Endothelial cell of umbilical vein (primary cell): ENCODE results near the gene GTF3C2. TPM values are rescaled to one million over a fixed set of nuclear protein-coding genes. Genes with fewer than 3 reads are reported as not detected.

Experiments used
- BruUV-seq: library from RNA; stranded (reverse); fragments of 400-500 nt; replicated peaks from 2 replicates; lab custom pipeline; 2021; lab: Mats Ljungman, UMichigan
- CTCF ChIA-PET: fragments of 300-600, 350-600 bp; sonication (Branson Sonifier 250); formaldehyde crosslinking; loops from one replicate; lab custom pipeline; 2021; ENCODE audit warnings: antibody characterized with exemption, inconsistent platforms; lab: Charles Lee
- POLR2A ChIA-PET: fragments of 300-600, 350-600 bp; sonication (Branson Sonifier 250); formaldehyde crosslinking; loops from one replicate; lab custom pipeline; 2021; ENCODE audit warnings: antibody characterized with exemption, inconsistent platforms; lab: Charles Lee
- DNase-seq: peaks from one replicate; pipeline ENCODE4 v3.0.0-alpha.2; 2011; ENCODE audit warnings: low read depth, low spot score
- FAIRE-seq: peaks from 2 replicates; lab custom pipeline; 2011; peaks lifted over from hg19 to GRCh38; lab: Jason Lieb, UNC
- H2AFZ ChIP-seq: 2 replicates; pipeline ENCODE4 v1.6.0; 2012; ENCODE audit warnings: low read depth, low read length, control low read depth, inconsistent platforms
- H3K27ac ChIP-seq: 2 replicates; pipeline ENCODE4 v1.5.1; 2011; ENCODE audit warnings: low read depth, mild to moderate bottlenecking, control low read depth, low read length, moderate library complexity; ENCODE audit not compliant: insufficient read depth
- H3K27me3 ChIP-seq, 2 experiments: 2 replicates each; pipeline versions ENCODE4 v1.6.0 to v1.6.1; 2011; ENCODE audit warnings: low read length in 2 of 2, mixed read lengths in 1 of 2; ENCODE audit not compliant: control insufficient read depth in 2 of 2, insufficient read depth in 2 of 2
- H3K36me3 ChIP-seq, 2 experiments: 2 replicates in 1 of 2; 3 replicates in 1 of 2; pipeline ENCODE4 v1.5.1; 2011; ENCODE audit warnings: low read length in 2 of 2, mild to moderate bottlenecking in 1 of 2, moderate library complexity in 1 of 2; ENCODE audit not compliant: control insufficient read depth in 2 of 2, insufficient read depth in 2 of 2; ENCODE audit errors: extremely low read depth in 1 of 2
- H3K4me1 ChIP-seq: 3 replicates; pipeline ENCODE4 v1.5.1; 2011; ENCODE audit warnings: mild to moderate bottlenecking, low read length; ENCODE audit not compliant: control insufficient read depth, insufficient read depth; ENCODE audit errors: extremely low read depth
- H3K4me2 ChIP-seq: 2 replicates; pipeline ENCODE4 v1.6.1; 2011; ENCODE audit warnings: low read length, control low read depth, mixed read lengths; ENCODE audit not compliant: insufficient read depth
- H3K4me3 ChIP-seq, 3 experiments: fragments of 200-600 bp in 1 of 3; sonication (generic), shearing (Covaris generic) in 1 of 3; replicated peaks in 1 of 3; 2 replicates each; pipeline ENCODE4 v1.5.1; 2011 to 2016; ENCODE audit warnings: control low read depth in 3 of 3, low read length in 3 of 3, mild to moderate bottlenecking in 2 of 3, inconsistent platforms in 1 of 3, low read depth in 1 of 3, moderate library complexity in 1 of 3; ENCODE audit not compliant: insufficient read depth in 1 of 3
- H3K79me2 ChIP-seq: 2 replicates; pipeline ENCODE4 v1.6.0; 2012; ENCODE audit warnings: low read length, inconsistent platforms; ENCODE audit not compliant: control insufficient read depth, insufficient read depth
- H3K9ac ChIP-seq: replicated peaks from 2 replicates; pipeline ENCODE3; 2011; ENCODE audit warnings: low read length, control low read depth; ENCODE audit not compliant: insufficient read depth; ENCODE audit errors: extremely low read depth
- H3K9me1 ChIP-seq: replicated peaks from 3 replicates; pipeline ENCODE4 v1.6.0; 2011; ENCODE audit warnings: mild to moderate bottlenecking, low read length; ENCODE audit not compliant: control insufficient read depth, insufficient read depth; ENCODE audit errors: extremely low read depth
- H3K9me3 ChIP-seq: replicated peaks from 2 replicates; pipeline ENCODE4 v1.5.1; 2012; ENCODE audit warnings: low read length, inconsistent platforms; ENCODE audit not compliant: control insufficient read depth, insufficient read depth
- H4K20me1 ChIP-seq: replicated peaks from 2 replicates; pipeline ENCODE3; 2011; ENCODE audit warnings: mild to moderate bottlenecking, low read length; ENCODE audit not compliant: control insufficient read depth, insufficient read depth; ENCODE audit errors: extremely low read depth
- FOS ChIP-seq: IDR thresholded peaks from 2 replicates; pipeline ENCODE4 v1.6.1; 2011; ENCODE audit warnings: mild to moderate bottlenecking, low read length, moderate library complexity, borderline replicate concordance; ENCODE audit not compliant: insufficient read depth
- GATA2 ChIP-seq: IDR thresholded peaks from 2 replicates; pipeline ENCODE4 v1.7.0; 2011; ENCODE audit warnings: low read depth, mild to moderate bottlenecking, moderate library complexity, mixed read lengths, low read length; ENCODE audit not compliant: insufficient read length, insufficient read depth
- JUN ChIP-seq: IDR thresholded peaks from 2 replicates; pipeline ENCODE4 v1.6.1; 2011; ENCODE audit warnings: borderline replicate concordance, low read depth; ENCODE audit not compliant: insufficient read length, insufficient read depth
- MAX ChIP-seq: IDR thresholded peaks from 2 replicates; pipeline ENCODE4 v1.6.1; 2011; ENCODE audit not compliant: insufficient read depth, insufficient read length
- POLR2A ChIP-seq: IDR thresholded peaks from 2 replicates; pipeline ENCODE4 v1.6.1; 2012; ENCODE audit warnings: low read depth, mild to moderate bottlenecking, control low read depth, low read length
- dilution Hi-C: fragments of 300-500 bp; cut with MboI; formaldehyde crosslinking; loops from one replicate; pipeline ENCODE4 v1.15.0; 2019; ENCODE audit warnings: low sequenced_read_pairs; ENCODE audit not compliant: extremely low pct_ligation_motif_present
- intact Hi-C: fragments of 100-400 bp; cut with micrococcal nuclease; formaldehyde crosslinking; loops from one replicate; pipeline ENCODE4 v1.10.0; 2022
- polyA plus RNA-seq, 4 experiments: library from polyadenylated mRNA; depleted of rRNA in 3 of 4; stranded (reverse) in 3 of 4; unstranded in 1 of 4; fragments of >200 nt; gene quantifications; 2 replicates each; pipeline versions ENCODE4 v1.2.1 to v1.2.3, GENCODE V29; 2011 to 2012; ENCODE audit warnings: missing spikeins in 1 of 4
- total RNA-seq: library from RNA; stranded (reverse); gene quantifications from 2 replicates; pipeline ENCODE4 v1.2.3, GENCODE V29; 2021
- TF ChIP-seq, protein P1 (sequence below), 2 donors: IDR thresholded peaks; 1 replicate in 1 of 2; 2 replicates in 1 of 2; pipeline ENCODE4 v1.5.1; 2011; ENCODE audit warnings: low read length in 2 of 2, mild to moderate bottlenecking in 2 of 2, moderate library complexity in 2 of 2, control low read depth in 1 of 2, inconsistent platforms in 1 of 2, low read depth in 1 of 2; ENCODE audit not compliant: insufficient read depth in 1 of 2; ENCODE audit errors: extremely low read depth in 1 of 2

GTF3C2 gene
- total and polyA plus RNA-seq, 2 donors (not counting 3 experiments of a cell fraction or from before 2014, with no cell fraction given) = 57.4 to 59.7 TPM

DNA sequence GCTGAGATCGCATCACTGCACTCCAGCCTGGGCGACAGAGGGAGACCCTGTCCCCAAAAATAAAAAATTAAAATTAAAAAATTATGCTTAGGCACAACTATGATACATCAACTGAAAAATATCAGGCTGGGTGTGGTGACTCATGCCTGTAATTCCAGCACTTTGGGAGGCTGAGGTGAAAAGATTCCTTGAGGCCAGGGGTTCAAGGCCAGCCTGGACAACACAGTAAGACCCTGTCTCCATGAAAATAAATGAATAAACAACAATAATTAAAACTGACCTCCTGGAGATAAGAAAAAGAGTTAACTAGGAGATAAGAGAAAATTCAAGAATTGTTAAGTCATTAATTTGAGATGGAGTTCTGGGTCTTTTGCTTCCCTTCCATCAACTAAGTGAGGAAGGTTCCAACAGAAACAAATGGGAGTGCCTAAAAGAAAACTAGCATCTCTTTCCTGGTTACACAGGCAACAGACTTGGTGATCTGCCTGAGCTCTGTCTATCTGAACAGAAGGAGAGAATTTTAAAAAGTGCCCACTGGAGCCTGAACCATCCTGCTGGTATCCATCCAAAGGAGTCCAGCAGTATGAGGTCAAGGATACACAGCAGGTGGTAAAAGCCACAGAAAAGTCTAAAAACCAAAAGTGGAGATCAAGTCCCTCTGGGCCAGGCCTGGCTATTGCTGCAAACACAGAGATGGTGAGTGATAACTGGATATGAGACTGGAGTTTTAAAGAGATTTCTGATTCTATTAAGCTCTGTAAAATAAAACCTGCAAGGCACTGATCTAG lies 44.0 kb upstream of the GTF3C2 start:
- Histone ChIP-seq H3K9me1 (no peaks in the 10 kb centered on the region), H3K4me3 (no peak overlapping the region), H3K27me3 (no peaks in the 10 kb centered on the region), H3K9ac (no peak overlapping the region), H2AFZ (no peak overlapping the region), H3K9me3 (no peaks in the 10 kb centered on the region), H3K36me3 (peaks cover 0 to 7% of the 10 kb centered on the region in 2 experiments), H3K79me2 (peaks cover 97% of the 10 kb centered on the region), H3K4me1 (no peaks in the 10 kb centered on the region), H3K4me2 (no peak overlapping the region), H4K20me1 (peaks cover 8% of the 10 kb centered on the region), H3K27ac (no peak overlapping the region)
- DNase-seq = no peak
- CTCF ChIA-PET = interaction anchor here (0.9 to 1.6 kb wide), 2 partner anchors 9 to 283 kb away, joined by 3 to 4 read pairs; partner anchors contain the start of gene PPM1G
- no peak for FAIRE-seq
- dilution Hi-C loops (no loop called here), intact Hi-C loops (no loop called here)
- no peak for TF ChIP-seq POLR2A
- TF ChIP-seq MAX = no peak
- no peak for TF ChIP-seq JUN
- TF ChIP-seq, protein P1, sequence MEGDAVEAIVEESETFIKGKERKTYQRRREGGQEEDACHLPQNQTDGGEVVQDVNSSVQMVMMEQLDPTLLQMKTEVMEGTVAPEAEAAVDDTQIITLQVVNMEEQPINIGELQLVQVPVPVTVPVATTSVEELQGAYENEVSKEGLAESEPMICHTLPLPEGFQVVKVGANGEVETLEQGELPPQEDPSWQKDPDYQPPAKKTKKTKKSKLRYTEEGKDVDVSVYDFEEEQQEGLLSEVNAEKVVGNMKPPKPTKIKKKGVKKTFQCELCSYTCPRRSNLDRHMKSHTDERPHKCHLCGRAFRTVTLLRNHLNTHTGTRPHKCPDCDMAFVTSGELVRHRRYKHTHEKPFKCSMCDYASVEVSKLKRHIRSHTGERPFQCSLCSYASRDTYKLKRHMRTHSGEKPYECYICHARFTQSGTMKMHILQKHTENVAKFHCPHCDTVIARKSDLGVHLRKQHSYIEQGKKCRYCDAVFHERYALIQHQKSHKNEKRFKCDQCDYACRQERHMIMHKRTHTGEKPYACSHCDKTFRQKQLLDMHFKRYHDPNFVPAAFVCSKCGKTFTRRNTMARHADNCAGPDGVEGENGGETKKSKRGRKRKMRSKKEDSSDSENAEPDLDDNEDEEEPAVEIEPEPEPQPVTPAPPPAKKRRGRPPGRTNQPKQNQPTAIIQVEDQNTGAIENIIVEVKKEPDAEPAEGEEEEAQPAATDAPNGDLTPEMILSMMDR (IDR thresholded peaks at IDR 0.05; ENCODE audit: extremely low read depth in 1 of 2, insufficient read depth in 1 of 2, low read depth in 1 of 2, low read length in 2 of 2) = no peak
- TF ChIP-seq GATA2 = no peak
- no peak for TF ChIP-seq FOS
- POLR2A ChIA-PET = no interaction called here
- BruUV-seq = no TSS peak
